T-cell (primary cell): Measurements from ENCODE around the gene PYGB. TPM values are rescaled to one million over a fixed set of nuclear protein-coding genes. Genes with fewer than 3 reads are reported as not detected.

Experiments used
- ATAC-seq, 4 experiments: fragments of 200-7000 bp in 3 of 4; fragments of 150-1000 bp in 1 of 4; cut with Tn5 transposase; replicated peaks in 1 of 4; 1 replicate in 3 of 4; 2 replicates in 1 of 4; pipeline ENCODE4 v1.10.0; 2021; ENCODE audit warnings: moderate library complexity in 3 of 4, mild to moderate bottlenecking in 2 of 4, moderate number of reproducible peaks in 1 of 4
- CTCF ChIA-PET, 2 donors: fragments of 300-600 bp; sonication (Branson Sonifier 250); formaldehyde crosslinking; loops; one replicate each; lab custom pipeline; 2022; ENCODE audit warnings: antibody characterized with exemption in 2 of 2; lab: Charles Lee
- POLR2A ChIA-PET, 2 donors: fragments of 300-600 bp; sonication (Branson Sonifier 250); formaldehyde crosslinking; loops; one replicate each; lab custom pipeline; 2022; ENCODE audit warnings: antibody characterized with exemption in 2 of 2; lab: Charles Lee
- DNase-seq, 35 experiments: peaks; one replicate each; pipeline versions ENCODE4 v3.0.0 to v3.0.0-alpha.2; 2013 to 2023
- H3K27ac ChIP-seq: one replicate; pipeline ENCODE4 v1.5.1; 2013; ENCODE audit warnings: low read length
- H3K27me3 ChIP-seq, 2 experiments: replicated peaks in 1 of 2; 1 replicate in 1 of 2; 2 replicates in 1 of 2; pipeline versions ENCODE4 v1.6.1 to v1.7.0; 2013; ENCODE audit warnings: low read length in 1 of 2, mixed read lengths in 1 of 2; ENCODE audit not compliant: control insufficient read depth in 2 of 2, insufficient read depth in 2 of 2; ENCODE audit errors: extremely low read depth in 1 of 2
- H3K36me3 ChIP-seq, 2 donors: 1 replicate in 1 of 2; 2 replicates in 1 of 2; pipeline versions ENCODE4 v1.6.1 to v1.7.0; 2013; ENCODE audit warnings: low read length in 1 of 2; ENCODE audit not compliant: control insufficient read depth in 2 of 2, insufficient read depth in 1 of 2; ENCODE audit errors: extremely low read depth in 1 of 2
- H3K4me1 ChIP-seq, 2 experiments: 1 replicate in 1 of 2; 2 replicates in 1 of 2; pipeline versions ENCODE4 v1.6.1 to v1.7.0; 2013; ENCODE audit warnings: low read length in 2 of 2, mixed read lengths in 1 of 2; ENCODE audit not compliant: insufficient read depth in 2 of 2, control insufficient read depth in 1 of 2; ENCODE audit errors: extremely low read depth in 1 of 2
- H3K4me3 ChIP-seq, 2 donors: 1 replicate in 1 of 2; 2 replicates in 1 of 2; pipeline versions ENCODE4 v1.5.1 to v1.7.0; 2013; ENCODE audit warnings: mild to moderate bottlenecking in 2 of 2, low read length in 1 of 2, moderate library complexity in 1 of 2; ENCODE audit not compliant: control insufficient read depth in 1 of 2; ENCODE audit errors: extremely low read depth in 1 of 2
- H3K9me3 ChIP-seq: 2 replicates; pipeline ENCODE4 v1.7.0; 2013
- H3K27ac Mint-ChIP-seq, 2 donors: one replicate each; pipeline ENCODE4 v1.8.0; 2020 to 2021; ENCODE audit warnings: mild to moderate bottlenecking in 2 of 2, mixed read lengths in 2 of 2
- H3K27me3 Mint-ChIP-seq, 2 donors: one replicate each; pipeline ENCODE4 v1.8.0; 2021 to 2022; ENCODE audit warnings: mixed read lengths in 2 of 2
- H3K36me3 Mint-ChIP-seq: one replicate; pipeline ENCODE4 v1.8.0; 2021; ENCODE audit warnings: mixed read lengths
- H3K4me1 Mint-ChIP-seq, 3 donors: one replicate each; pipeline ENCODE4 v1.8.0; 2020 to 2022; ENCODE audit warnings: mixed read lengths in 3 of 3, mild to moderate bottlenecking in 1 of 3
- H3K4me3 Mint-ChIP-seq, 3 donors: one replicate each; pipeline ENCODE4 v1.8.0; 2020 to 2022; ENCODE audit warnings: mild to moderate bottlenecking in 3 of 3, mixed read lengths in 3 of 3, moderate library complexity in 3 of 3
- H3K9me3 Mint-ChIP-seq, 3 donors: one replicate each; pipeline ENCODE4 v1.8.0; 2020 to 2022; ENCODE audit warnings: mixed read lengths in 3 of 3
- WGBS: methylation state at CpG from one replicate; pipeline ENCODE4 v1.1.5; 2013; ENCODE audit warnings: missing lambda C conversion rate; ENCODE audit not compliant: insufficient coverage; 5-methylcytosine and 5-hydroxymethylcytosine counted together
- total RNA-seq, 35 experiments: library from RNA in 6 of 35; stranded (reverse) in 6 of 35; fragments of 120-200 nt in 1 of 35; gene quantifications; one replicate each; pipeline versions ENCODE4 v1.2.1 to v1.2.4 and lab custom pipeline; 2013 to 2026

PYGB gene
- total RNA-seq, 5 donors from 2014 or later (not counting 1 experiment from before 2014, with no cell fraction given): 29.7 to 53.4 (median 36.5) TPM

GRCh38 chr20:25282034-25282781 is 34.3 kb downstream of the PYGB start:
- ChIA-PET POLR2A (no interaction called here), CTCF (no interaction called here)
- no peak overlapping the region for H3K4me3 Mint-ChIP-seq
- Histone ChIP-seq H3K27ac (no peak overlapping the region), H3K27me3 (no peaks in the 10 kb centered on the region), H3K4me1 (peaks cover 0 to 16% of the 10 kb centered on the region in 2 experiments), H3K9me3 (no peaks in the 10 kb centered on the region), H3K4me3 (no peak overlapping the region), H3K36me3 (peaks cover 41 to 86% of the 10 kb centered on the region in 2 donors)
- no peaks in the 10 kb centered on the region for H3K4me1 Mint-ChIP-seq
- WGBS: 94% methylated on average over 22 of the region's 22 CpGs
- H3K27ac Mint-ChIP-seq: peak overlapping the region in 1 of 2 donors; percentile 68
- peak in 1 of 35 experiments; percentile 2 for DNase-seq
- no peaks in the 10 kb centered on the region for H3K27me3 Mint-ChIP-seq
- ATAC-seq: peak in 1 of 4 experiments; percentile 25
- H3K36me3 Mint-ChIP-seq: peaks cover 33% of the 10 kb centered on the region
- H3K9me3 Mint-ChIP-seq: no peaks in the 10 kb centered on the region

- ChIA-PET POLR2A (no interaction called here), CTCF (no interaction called here)
- Mint-ChIP-seq H3K4me3 (no peak overlapping the region), H3K27me3 (no peaks in the 10 kb centered on the region), H3K36me3 (peaks cover 36% of the 10 kb centered on the region), H3K4me1 (no peaks in the 10 kb centered on the region), H3K27ac (peak overlapping the region in 1 of 2 donors; percentile 68), H3K9me3 (no peaks in the 10 kb centered on the region)
- 94% methylated on average over 11 of the region's 11 CpGs for WGBS
- ATAC-seq (no peak), DNase-seq (no peak)
- Histone ChIP-seq H3K4me1 (peaks cover 0 to 16% of the 10 kb centered on the region in 2 experiments), H3K9me3 (no peaks in the 10 kb centered on the region), H3K4me3 (no peak overlapping the region), H3K27ac (no peak overlapping the region), H3K27me3 (no peaks in the 10 kb centered on the region), H3K36me3 (peaks cover 38 to 86% of the 10 kb centered on the region in 2 donors)
These were observed 34.9 kb downstream of the PYGB start for GRCh38 chr20:25282796-25283195.

- DNase-seq (peak in 1 of 35 experiments; percentile 3), ATAC-seq (peak in 2 of 4 experiments; percentile 18 to 22)
- Mint-ChIP-seq H3K27me3 (no peaks in the 10 kb centered on the region), H3K36me3 (peaks cover 36% of the 10 kb centered on the region), H3K27ac (no peak overlapping the region), H3K4me3 (no peak overlapping the region), H3K9me3 (no peaks in the 10 kb centered on the region), H3K4me1 (no peaks in the 10 kb centered on the region)
- WGBS: 91% methylated on average over 24 of the region's 24 CpGs
- POLR2A ChIA-PET: no interaction called here
- Histone ChIP-seq H3K36me3 (peaks cover 38 to 86% of the 10 kb centered on the region in 2 donors), H3K4me1 (peaks cover 0 to 16% of the 10 kb centered on the region in 2 experiments), H3K27ac (no peak overlapping the region), H3K4me3 (no peak overlapping the region), H3K9me3 (no peaks in the 10 kb centered on the region), H3K27me3 (no peaks in the 10 kb centered on the region)
- CTCF ChIA-PET: no interaction called here
These were observed 35.5 kb downstream of the PYGB start for GRCh38 chr20:25283221-25283951.

- no peak for ATAC-seq
- H3K36me3 Mint-ChIP-seq: peaks cover 38% of the 10 kb centered on the region
- DNase-seq: peak in 1 of 35 experiments; percentile 3
- ChIA-PET POLR2A (no interaction called here), CTCF (no interaction called here)
- WGBS: 95% methylated on average over 12 of the region's 17 CpGs
- H3K9me3 Mint-ChIP-seq: no peaks in the 10 kb centered on the region
- no peak overlapping the region for H3K4me3 Mint-ChIP-seq
- Histone ChIP-seq H3K27ac (no peak overlapping the region), H3K36me3 (peaks cover 31 to 82% of the 10 kb centered on the region in 2 donors), H3K4me1 (peaks cover 0 to 16% of the 10 kb centered on the region in 2 experiments), H3K27me3 (no peaks in the 10 kb centered on the region), H3K4me3 (no peak overlapping the region), H3K9me3 (no peaks in the 10 kb centered on the region)
- H3K4me1 Mint-ChIP-seq: no peaks in the 10 kb centered on the region
- H3K27me3 Mint-ChIP-seq: no peaks in the 10 kb centered on the region
- H3K27ac Mint-ChIP-seq: no peak overlapping the region
These were observed 36.3 kb downstream of the PYGB start for GRCh38 chr20:25284131-25284601.

GRCh38 chr20:25285091-25285647 is 37.3 kb downstream of the PYGB start:
- ATAC-seq (no peak), DNase-seq (peak in 1 of 35 experiments; percentile 1)
- no peak overlapping the region for H3K27ac Mint-ChIP-seq
- Histone ChIP-seq H3K27me3 (no peaks in the 10 kb centered on the region), H3K36me3 (peaks cover 29 to 72% of the 10 kb centered on the region in 2 donors), H3K4me3 (no peak overlapping the region), H3K27ac (no peak overlapping the region), H3K4me1 (peaks cover 0 to 16% of the 10 kb centered on the region in 2 experiments), H3K9me3 (no peaks in the 10 kb centered on the region)
- 94% methylated on average over 20 of the region's 26 CpGs for WGBS
- H3K4me3 Mint-ChIP-seq: no peak overlapping the region
- no peaks in the 10 kb centered on the region for H3K27me3 Mint-ChIP-seq
- H3K4me1 Mint-ChIP-seq: no peaks in the 10 kb centered on the region
- ChIA-PET POLR2A (no interaction called here), CTCF (no interaction called here)
- peaks cover 42% of the 10 kb centered on the region for H3K36me3 Mint-ChIP-seq
- no peaks in the 10 kb centered on the region for H3K9me3 Mint-ChIP-seq
